Chondrocyte (in vitro differentiated cells): ENCODE results near the gene NOS3. TPM values are rescaled to one million over a fixed set of nuclear protein-coding genes. Genes with fewer than 3 reads are reported as not detected.
"Not testable (repeated sequence)": the region's sequence is repeated elsewhere in the genome, so short reads cannot be mapped to it uniquely, and the experiment has no call there.

Source experiments
- DNase-seq: peaks from one replicate; pipeline ENCODE4 v3.0.0; 2021; ENCODE audit warnings: mixed read lengths, low spot score
- H3K27ac Mint-ChIP-seq: one replicate; pipeline ENCODE4 v1.8.0; 2021; ENCODE audit warnings: mild to moderate bottlenecking, moderate library complexity, mixed read lengths; ENCODE audit not compliant: unreplicated experiment
- H3K27me3 Mint-ChIP-seq: 2 replicates; pipeline ENCODE4 v1.8.0; 2021; ENCODE audit warnings: low read depth, mixed read lengths
- H3K36me3 Mint-ChIP-seq: 2 replicates; pipeline ENCODE4 v1.8.0; 2021; ENCODE audit warnings: low read depth, mixed read lengths
- H3K4me1 Mint-ChIP-seq: 2 replicates; pipeline ENCODE4 v1.8.0; 2021; ENCODE audit warnings: low read depth, mild to moderate bottlenecking, mixed read lengths
- H3K4me3 Mint-ChIP-seq: one replicate; pipeline ENCODE4 v1.8.0; 2021; ENCODE audit warnings: mild to moderate bottlenecking, moderate library complexity, mixed read lengths; ENCODE audit not compliant: unreplicated experiment
- H3K9me3 Mint-ChIP-seq: 2 replicates; pipeline ENCODE4 v1.8.0; 2021; ENCODE audit warnings: low read depth, mixed read lengths
- CTCF ChIP-seq: fragments of 200-600 bp; sonication (generic); IDR thresholded peaks from 2 replicates; pipeline ENCODE4 v1.5.0; 2021; ENCODE audit warnings: antibody characterized with exemption, mild to moderate bottlenecking, moderate library complexity
- total RNA-seq: library from RNA; stranded (reverse); gene quantifications from 3 replicates; pipeline ENCODE4 v1.2.1, GENCODE V29; 2021

NOS3 gene
- total RNA-seq, 1 donor from 2014 or later, result not detected

GRCh38 chr7:151009327-151010036 is 18.7 kb downstream of the NOS3 start:
- no peak overlapping the region for H3K27ac Mint-ChIP-seq
- DNase-seq, result no peak
- H3K36me3 Mint-ChIP-seq, result no peaks in the 10 kb centered on the region
- H3K4me3 Mint-ChIP-seq, result no peak overlapping the region
- H3K4me1 Mint-ChIP-seq, result peaks cover 21% of the 10 kb centered on the region
- H3K27me3 Mint-ChIP-seq, result peaks cover 18% of the 10 kb centered on the region
- no peaks in the 10 kb centered on the region for H3K9me3 Mint-ChIP-seq
- no peak for TF ChIP-seq CTCF

- H3K36me3 Mint-ChIP-seq, result no peaks in the 10 kb centered on the region
- H3K27ac Mint-ChIP-seq, result no peak overlapping the region
- no peak for TF ChIP-seq CTCF
- H3K4me1 Mint-ChIP-seq, result peaks cover 21% of the 10 kb centered on the region
- no peak overlapping the region for H3K4me3 Mint-ChIP-seq
- no peaks in the 10 kb centered on the region for H3K9me3 Mint-ChIP-seq
- DNase-seq, result no peak
- peaks cover 18% of the 10 kb centered on the region for H3K27me3 Mint-ChIP-seq
Measured at GRCh38 chr7:151010037-151010306, 19.2 kb downstream of the NOS3 start.

DNA sequence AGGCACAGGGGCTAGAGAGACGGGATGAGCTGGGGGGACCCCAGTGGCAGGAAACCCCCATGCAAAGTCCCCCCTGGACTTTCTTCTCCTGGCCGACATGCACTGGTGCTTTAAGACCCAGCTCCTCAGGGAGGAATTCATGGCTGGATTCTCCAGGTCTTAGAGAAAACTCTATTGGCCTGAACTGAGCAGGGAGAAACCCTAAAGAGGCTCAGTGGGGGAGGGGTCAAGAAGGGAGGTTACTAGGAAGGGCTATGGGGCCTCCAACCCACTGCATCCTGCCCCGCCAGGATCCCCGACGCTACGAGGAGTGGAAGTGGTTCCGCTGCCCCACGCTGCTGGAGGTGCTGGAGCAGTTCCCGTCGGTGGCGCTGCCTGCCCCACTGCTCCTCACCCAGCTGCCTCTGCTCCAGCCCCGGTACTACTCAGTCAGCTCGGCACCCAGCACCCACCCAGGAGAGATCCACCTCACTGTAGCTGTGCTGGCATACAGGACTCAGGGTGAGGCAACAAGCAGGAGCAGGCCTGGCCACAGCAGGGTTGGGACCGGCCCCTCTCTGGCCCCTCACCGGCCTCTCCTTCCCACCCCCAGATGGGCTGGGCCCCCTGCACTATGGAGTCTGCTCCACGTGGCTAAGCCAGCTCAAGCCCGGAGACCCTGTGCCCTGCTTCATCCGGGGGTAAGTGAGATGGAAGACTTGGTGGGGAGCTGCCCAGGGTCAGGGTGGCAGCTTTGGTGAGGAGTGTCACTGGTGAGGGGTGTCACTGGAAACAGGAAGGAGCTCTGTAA is 19.7 kb downstream of the NOS3 start:
- Mint-ChIP-seq H3K9me3 (no peaks in the 10 kb centered on the region), H3K4me3 (peak overlapping the region; percentile 33), H3K27ac (no peak overlapping the region), H3K4me1 (peaks cover 21% of the 10 kb centered on the region), H3K27me3 (peaks cover 18% of the 10 kb centered on the region), H3K36me3 (no peaks in the 10 kb centered on the region)
- no peak for DNase-seq
- no peak for TF ChIP-seq CTCF

GRCh38 chr7:151011097-151011409 is 20.2 kb downstream of the NOS3 start:
- no peak overlapping the region for H3K4me3 Mint-ChIP-seq
- H3K27me3 Mint-ChIP-seq, result peaks cover 18% of the 10 kb centered on the region
- H3K9me3 Mint-ChIP-seq, result no peaks in the 10 kb centered on the region
- TF ChIP-seq CTCF, result no peak
- peaks cover 21% of the 10 kb centered on the region for H3K4me1 Mint-ChIP-seq
- DNase-seq, result no peak
- H3K27ac Mint-ChIP-seq, result no peak overlapping the region
- no peaks in the 10 kb centered on the region for H3K36me3 Mint-ChIP-seq

GRCh38 chr7:151011616-151012015 is 20.8 kb downstream of the NOS3 start:
- not testable (repeated sequence) for H3K27ac Mint-ChIP-seq, H3K36me3 Mint-ChIP-seq
- H3K4me1 Mint-ChIP-seq, result peaks cover 21% of the 10 kb centered on the region

More at GRCh38 chr7:151011616-151012015, 20.8 kb downstream of the NOS3 start:
- not testable (repeated sequence) for H3K4me3 Mint-ChIP-seq, DNase-seq, H3K9me3 Mint-ChIP-seq
- H3K27me3 Mint-ChIP-seq, result peaks cover 18% of the 10 kb centered on the region
